Osteoblast (primary cell): ENCODE results near the gene RNF44. TPM values are rescaled to one million over a fixed set of nuclear protein-coding genes. Genes with fewer than 3 reads are reported as not detected.

Experiments used
- DNase-seq: peaks from one replicate; pipeline ENCODE4 v3.0.0; 2011; ENCODE audit warnings: low spot score, mixed read lengths; ENCODE audit not compliant: insufficient read length; ENCODE audit errors: missing footprints
- H2AFZ ChIP-seq: 2 replicates; pipeline ENCODE4 v1.6.0; 2011; ENCODE audit warnings: mild to moderate bottlenecking, low read length
- H3K27ac ChIP-seq: 2 replicates; pipeline ENCODE4 v1.5.1; 2011; ENCODE audit warnings: mild to moderate bottlenecking, low read depth, low read length, moderate library complexity
- H3K27me3 ChIP-seq: 2 replicates; pipeline ENCODE4 v1.6.0; 2012; ENCODE audit warnings: mild to moderate bottlenecking, control low read depth, inconsistent platforms, low read length, moderate library complexity; ENCODE audit not compliant: insufficient read depth
- H3K36me3 ChIP-seq: 2 replicates; pipeline ENCODE4 v1.5.1; 2011; ENCODE audit warnings: mild to moderate bottlenecking, low read length, control low read depth, moderate library complexity; ENCODE audit not compliant: insufficient read depth
- H3K4me1 ChIP-seq: 2 replicates; pipeline ENCODE4 v1.5.1; 2011; ENCODE audit warnings: mild to moderate bottlenecking, low read length, control low read depth, moderate library complexity; ENCODE audit not compliant: insufficient read depth
- H3K4me2 ChIP-seq: 2 replicates; pipeline ENCODE4 v1.6.0; 2011; ENCODE audit warnings: mild to moderate bottlenecking, low read length; ENCODE audit not compliant: insufficient read depth
- H3K4me3 ChIP-seq: fragments of 200-600 bp; sonication (generic); 3 replicates; pipeline ENCODE4 v1.5.1; 2012; ENCODE audit warnings: mild to moderate bottlenecking, low read length, inconsistent platforms; ENCODE audit not compliant: insufficient read depth
- H3K79me2 ChIP-seq: 2 replicates; pipeline ENCODE4 v1.6.0; 2012; ENCODE audit warnings: mild to moderate bottlenecking, low read length, control low read depth, inconsistent platforms; ENCODE audit not compliant: insufficient read depth
- H3K9me3 ChIP-seq: 2 replicates; pipeline ENCODE4 v1.5.1; 2011; ENCODE audit warnings: low read depth, low read length, control low read depth
- H4K20me1 ChIP-seq: 2 replicates; pipeline ENCODE4 v1.6.0; 2012; ENCODE audit warnings: mild to moderate bottlenecking, low read length, control low read depth; ENCODE audit not compliant: insufficient read depth
- total RNA-seq: library from RNA; depleted of rRNA; stranded (reverse); fragments of >200 nt; gene quantifications from 2 replicates; pipeline ENCODE4 v1.2.3, GENCODE V29; 2012
- TF ChIP-seq, protein P1 (sequence below): IDR thresholded peaks from 2 replicates; pipeline ENCODE4 v1.5.1; 2011; ENCODE audit warnings: mild to moderate bottlenecking, low read depth, low read length, moderate library complexity; ENCODE audit errors: extremely low read depth

Gene RNF44
- total RNA-seq, 1 donor = 5.4 TPM

DNA sequence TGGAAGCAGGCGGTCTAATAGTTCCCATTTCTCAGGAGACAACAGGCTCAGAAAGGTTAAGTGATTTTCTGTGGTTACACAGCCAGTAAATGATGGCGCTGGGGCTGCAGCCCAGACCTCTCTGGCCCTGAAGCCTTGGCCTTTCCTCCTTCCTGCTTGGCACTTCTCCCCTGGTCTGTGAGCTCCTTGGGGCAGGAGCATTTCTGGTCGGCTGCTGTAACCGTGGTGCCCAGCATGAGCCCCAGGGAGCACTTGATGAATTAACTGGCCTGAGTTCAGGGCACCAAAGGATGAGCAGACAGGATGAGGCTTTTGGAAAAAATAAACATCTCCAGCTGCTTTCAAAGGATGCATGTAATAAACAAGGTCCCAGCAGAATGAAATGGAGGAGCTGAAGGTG is 42.1 kb upstream of the RNF44 start:
- no peaks in the 10 kb centered on the region for H3K36me3 ChIP-seq
- no peak for DNase-seq
- no peaks in the 10 kb centered on the region for H3K4me1 ChIP-seq
- TF ChIP-seq, protein P1, sequence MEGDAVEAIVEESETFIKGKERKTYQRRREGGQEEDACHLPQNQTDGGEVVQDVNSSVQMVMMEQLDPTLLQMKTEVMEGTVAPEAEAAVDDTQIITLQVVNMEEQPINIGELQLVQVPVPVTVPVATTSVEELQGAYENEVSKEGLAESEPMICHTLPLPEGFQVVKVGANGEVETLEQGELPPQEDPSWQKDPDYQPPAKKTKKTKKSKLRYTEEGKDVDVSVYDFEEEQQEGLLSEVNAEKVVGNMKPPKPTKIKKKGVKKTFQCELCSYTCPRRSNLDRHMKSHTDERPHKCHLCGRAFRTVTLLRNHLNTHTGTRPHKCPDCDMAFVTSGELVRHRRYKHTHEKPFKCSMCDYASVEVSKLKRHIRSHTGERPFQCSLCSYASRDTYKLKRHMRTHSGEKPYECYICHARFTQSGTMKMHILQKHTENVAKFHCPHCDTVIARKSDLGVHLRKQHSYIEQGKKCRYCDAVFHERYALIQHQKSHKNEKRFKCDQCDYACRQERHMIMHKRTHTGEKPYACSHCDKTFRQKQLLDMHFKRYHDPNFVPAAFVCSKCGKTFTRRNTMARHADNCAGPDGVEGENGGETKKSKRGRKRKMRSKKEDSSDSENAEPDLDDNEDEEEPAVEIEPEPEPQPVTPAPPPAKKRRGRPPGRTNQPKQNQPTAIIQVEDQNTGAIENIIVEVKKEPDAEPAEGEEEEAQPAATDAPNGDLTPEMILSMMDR = no peak
- no peak overlapping the region for H2AFZ ChIP-seq
- H4K20me1 ChIP-seq = no peaks in the 10 kb centered on the region
- no peak overlapping the region for H3K4me3 ChIP-seq
- no peak overlapping the region for H3K27ac ChIP-seq
- H3K27me3 ChIP-seq = no peaks in the 10 kb centered on the region
- H3K79me2 ChIP-seq = no peaks in the 10 kb centered on the region
- H3K9me3 ChIP-seq = no peaks in the 10 kb centered on the region
- no peak overlapping the region for H3K4me2 ChIP-seq

DNA sequence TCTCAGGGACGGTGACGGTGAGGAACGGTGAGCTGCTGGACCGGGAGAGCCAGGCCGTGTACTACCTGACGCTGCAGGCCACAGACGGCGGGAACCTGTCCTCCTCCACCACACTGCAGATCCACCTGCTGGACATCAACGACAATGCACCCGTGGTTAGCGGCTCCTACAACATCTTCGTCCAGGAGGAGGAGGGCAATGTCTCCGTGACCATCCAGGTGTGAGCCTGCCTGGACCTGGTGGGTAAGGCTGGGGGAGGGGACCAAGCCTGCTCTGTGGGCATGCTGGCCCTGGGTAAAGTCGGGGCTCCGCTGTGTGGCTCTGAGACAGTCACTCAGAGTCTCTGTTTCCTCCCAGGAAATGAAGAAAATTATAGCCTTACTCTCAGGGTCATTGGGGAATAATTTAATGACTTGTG is 41.2 kb upstream of the RNF44 start:
- TF ChIP-seq, protein P1 = peak; percentile 48

DNA sequence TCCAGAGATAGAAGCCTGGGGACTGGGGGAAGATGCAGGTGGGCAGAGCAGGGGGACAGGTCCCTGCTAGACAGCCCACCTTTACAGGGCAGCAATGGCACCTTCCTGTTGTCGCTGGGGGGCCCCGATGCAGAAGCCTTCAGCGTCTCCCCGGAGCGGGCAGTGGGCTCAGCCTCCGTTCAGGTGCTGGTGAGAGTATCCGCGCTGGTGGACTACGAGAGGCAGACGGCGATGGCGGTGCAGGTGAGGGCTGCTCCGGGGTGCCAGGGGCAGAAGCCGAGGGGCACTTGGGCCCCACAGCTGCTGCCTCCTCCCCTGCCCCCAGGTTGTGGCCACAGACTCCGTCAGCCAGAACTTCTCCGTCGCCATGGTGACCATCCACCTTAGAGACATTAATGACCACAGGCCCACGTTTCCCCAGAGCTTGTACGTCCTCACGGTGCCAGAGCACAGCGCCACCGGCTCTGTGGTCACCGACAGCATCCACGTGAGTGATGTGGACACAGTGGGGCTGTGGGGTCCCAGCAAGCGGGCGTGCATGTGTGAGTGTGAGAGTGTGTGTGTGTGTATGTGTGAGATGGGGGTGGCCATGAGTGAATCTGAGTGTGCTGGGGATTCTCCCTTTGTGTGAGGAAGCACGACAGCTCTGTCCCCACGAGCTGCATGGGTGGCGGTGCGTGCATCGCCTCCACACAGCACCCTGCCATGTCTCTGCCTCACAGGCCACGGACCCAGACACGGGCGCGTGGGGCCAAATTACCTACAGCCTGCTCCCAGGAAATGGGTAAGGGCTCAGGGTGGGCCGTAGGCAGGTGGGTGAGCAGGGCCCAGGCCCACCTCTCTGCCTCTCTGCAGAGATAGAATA is 40.3 kb upstream of the RNF44 start:
- DNase-seq = no peak
- no peak overlapping the region for H3K27ac ChIP-seq
- H3K9me3 ChIP-seq = no peaks in the 10 kb centered on the region
- H3K27me3 ChIP-seq = no peaks in the 10 kb centered on the region
- H3K79me2 ChIP-seq = no peaks in the 10 kb centered on the region
- no peaks in the 10 kb centered on the region for H4K20me1 ChIP-seq
- H3K36me3 ChIP-seq = no peaks in the 10 kb centered on the region
- H3K4me2 ChIP-seq = no peak overlapping the region
- H2AFZ ChIP-seq = no peak overlapping the region
- TF ChIP-seq, protein P1 = no peak
- H3K4me1 ChIP-seq = no peaks in the 10 kb centered on the region
- H3K4me3 ChIP-seq = no peak overlapping the region

More for the DNA sequence above, 41.2 kb upstream of the RNF44 start:
- H3K27me3 ChIP-seq = no peaks in the 10 kb centered on the region
- no peaks in the 10 kb centered on the region for H3K79me2 ChIP-seq
- H4K20me1 ChIP-seq = no peaks in the 10 kb centered on the region
- DNase-seq = peak; percentile 94
- no peak overlapping the region for H3K4me2 ChIP-seq
- H3K4me1 ChIP-seq = no peaks in the 10 kb centered on the region
- no peak overlapping the region for H2AFZ ChIP-seq
- H3K27ac ChIP-seq = no peak overlapping the region
- H3K9me3 ChIP-seq = no peaks in the 10 kb centered on the region
- no peaks in the 10 kb centered on the region for H3K36me3 ChIP-seq
- no peak overlapping the region for H3K4me3 ChIP-seq

DNA sequence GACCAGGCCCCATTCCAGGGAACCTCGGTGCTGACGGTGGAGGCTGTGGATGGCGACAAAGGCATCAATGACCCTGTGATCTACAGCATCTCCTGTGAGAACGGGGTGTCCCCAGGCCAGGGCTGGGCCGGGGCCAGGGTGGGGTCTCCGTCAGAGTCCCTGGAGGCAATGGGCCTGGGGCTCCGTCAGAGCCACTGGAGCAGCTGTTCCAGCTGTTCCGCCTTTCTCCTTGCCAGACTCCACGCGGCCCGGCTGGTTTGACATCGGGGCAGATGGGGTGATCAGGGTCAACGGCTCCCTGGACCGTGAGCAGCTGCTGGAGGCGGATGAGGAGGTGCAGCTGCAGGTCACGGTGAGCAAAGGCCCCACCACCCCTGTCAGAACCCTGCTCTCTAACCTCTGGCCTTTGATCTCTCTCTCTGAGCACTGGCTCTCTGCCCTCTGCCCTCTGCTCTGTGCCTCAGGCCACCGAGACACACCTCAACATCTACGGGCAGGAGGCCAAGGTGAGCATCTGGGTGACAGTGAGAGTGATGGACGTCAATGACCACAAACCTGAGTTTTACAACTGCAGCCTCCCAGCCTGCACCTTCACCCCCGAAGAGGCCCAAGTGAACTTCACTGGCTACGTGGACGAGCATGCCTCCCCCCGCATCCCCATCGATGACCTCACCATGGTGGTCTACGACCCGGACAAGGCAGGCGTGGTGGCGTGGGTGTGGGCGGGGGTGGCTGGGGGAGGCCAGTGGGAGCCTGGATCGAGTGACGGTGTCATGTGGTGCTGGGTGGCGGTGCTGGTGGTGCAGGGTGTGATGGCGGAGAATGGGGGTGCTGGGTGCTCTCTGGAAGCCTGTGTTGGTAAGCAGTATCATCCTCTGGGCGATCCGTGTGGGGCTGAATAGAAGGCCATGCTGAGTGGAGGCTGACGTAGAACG is 38.6 kb upstream of the RNF44 start:
- Histone ChIP-seq H2AFZ (no peak overlapping the region), H3K4me2 (no peak overlapping the region)
- no peak for DNase-seq

More for the DNA sequence above, 38.6 kb upstream of the RNF44 start:
- Histone ChIP-seq H3K27me3 (no peaks in the 10 kb centered on the region), H3K79me2 (no peaks in the 10 kb centered on the region), H3K27ac (no peak overlapping the region), H3K4me1 (no peaks in the 10 kb centered on the region), H3K9me3 (no peaks in the 10 kb centered on the region), H3K36me3 (no peaks in the 10 kb centered on the region), H4K20me1 (no peaks in the 10 kb centered on the region), H3K4me3 (no peak overlapping the region)
- TF ChIP-seq, protein P1 = no peak
